HS-27A (cell line): ENCODE measurements around the gene RAB1B.

Source experiments
- DNase-seq: peaks from one replicate; pipeline ENCODE4 v3.0.0-alpha.2; 2012; ENCODE audit warnings: low read depth, missing footprints

Gene RAB1B

DNA sequence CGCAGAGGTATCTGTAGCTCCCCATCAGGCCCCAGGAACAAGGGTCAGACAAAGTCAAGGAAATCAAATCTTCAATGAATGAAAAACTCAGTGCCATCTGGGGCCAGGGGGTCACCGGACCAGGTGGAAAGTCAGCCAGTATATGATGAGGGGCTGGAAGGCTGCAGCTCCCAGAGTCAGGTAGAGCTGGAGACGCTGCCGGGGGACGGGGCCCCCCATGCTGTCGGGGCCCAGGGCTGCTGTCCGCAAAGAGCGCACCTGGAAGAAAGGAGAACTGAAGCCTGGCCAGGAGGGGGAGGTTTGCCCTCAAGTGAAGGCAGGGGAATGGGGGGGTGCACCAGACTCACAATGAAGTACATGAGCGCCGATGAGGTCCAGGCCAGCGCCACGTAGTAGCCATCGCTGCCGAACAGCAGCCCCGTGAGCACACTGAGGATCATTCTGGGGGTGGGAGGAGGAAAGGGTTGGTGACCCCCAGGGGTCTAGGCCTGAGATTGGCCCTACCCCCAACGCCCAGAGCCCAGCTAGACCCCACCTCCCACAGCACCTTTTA, 16.2 kb downstream of the RAB1B start:
- no peak for DNase-seq

DNA sequence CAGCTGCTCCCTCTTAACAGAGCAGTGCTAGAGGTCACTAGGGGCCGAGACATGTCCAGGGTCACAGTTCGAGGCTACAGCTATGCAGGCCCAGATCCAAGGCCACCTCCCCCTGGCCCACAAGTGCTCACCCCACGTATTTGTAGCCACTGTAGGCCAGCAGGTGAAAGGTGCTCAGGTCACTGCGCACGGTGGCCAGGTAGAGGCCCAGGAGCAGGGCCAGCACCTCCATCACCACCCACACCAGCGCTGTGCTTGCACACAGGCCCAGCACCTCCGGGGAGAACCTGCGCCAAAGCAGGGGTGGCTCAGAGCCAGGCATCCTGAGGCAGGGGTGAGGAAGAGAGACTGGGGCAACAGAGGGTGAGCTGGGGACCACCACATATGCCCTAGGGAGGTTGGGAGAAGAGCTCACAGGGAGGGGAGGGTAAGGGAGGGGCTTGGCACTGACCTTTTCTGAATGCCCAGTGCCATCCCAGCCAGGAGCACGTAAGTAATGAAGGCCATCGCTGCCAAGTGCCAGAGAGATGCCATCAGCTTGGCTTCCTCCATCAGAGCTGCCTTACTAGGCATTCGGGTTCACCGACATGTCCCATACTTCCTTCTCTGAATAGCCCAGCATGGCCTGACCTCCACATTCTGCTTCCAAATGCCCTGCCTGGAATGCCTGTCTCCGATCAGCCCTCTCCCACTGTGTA, 17.0 kb downstream of the RAB1B start:
- DNase-seq: no peak

DNA sequence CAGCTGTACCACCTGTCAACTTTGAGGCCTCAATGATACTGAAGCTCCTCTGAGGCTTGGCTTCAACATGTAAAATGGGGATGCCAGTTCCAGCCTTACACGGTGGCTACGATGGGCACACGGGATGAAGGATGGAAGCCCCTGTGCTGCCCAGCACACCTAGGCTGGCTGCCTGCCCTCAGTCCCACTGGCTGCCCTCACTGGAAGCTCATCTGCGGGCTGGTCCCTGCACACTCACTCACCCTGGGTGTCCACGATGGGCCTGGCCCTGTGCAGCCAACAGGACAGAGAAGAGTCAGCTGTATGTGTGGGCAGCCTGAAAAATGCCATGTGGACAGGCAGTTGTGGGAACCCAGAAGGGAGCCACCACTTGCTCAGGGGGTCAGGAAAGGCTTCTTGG, 18.3 kb downstream of the RAB1B start:
- DNase-seq: no peak

DNA sequence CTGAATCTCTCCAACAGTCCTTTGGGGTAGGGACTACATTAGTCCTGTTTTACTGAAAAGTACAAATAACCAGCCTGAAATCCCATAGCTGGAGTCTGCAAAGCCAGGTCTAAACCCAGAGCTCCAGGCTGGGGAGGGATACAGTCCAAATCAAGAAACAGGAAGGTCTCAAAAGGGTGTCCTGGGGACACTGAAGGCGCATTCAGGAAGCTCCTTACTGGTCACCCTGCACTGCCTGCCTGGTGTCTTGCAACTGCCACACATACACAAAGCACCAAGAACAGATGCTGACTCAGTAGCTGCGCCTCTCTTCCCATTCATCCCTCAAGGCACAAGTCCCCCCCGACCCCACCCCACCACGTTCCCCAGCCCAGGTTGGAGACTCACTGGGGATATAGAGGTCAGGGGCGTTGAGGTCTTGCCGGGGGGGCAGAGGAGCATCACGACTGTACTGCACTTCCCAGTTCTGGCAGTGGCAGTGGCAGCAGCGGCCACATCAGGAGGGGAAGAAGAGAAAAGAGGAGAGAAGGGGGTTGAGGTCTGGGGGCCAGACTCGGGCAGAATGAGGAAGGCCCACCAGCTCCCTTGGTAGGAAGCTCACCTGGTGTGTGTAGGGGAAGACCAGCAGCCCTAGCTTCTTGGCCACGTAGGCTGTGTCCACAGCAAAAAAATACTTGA, 18.9 kb downstream of the RAB1B start:
- no peak for DNase-seq

DNA sequence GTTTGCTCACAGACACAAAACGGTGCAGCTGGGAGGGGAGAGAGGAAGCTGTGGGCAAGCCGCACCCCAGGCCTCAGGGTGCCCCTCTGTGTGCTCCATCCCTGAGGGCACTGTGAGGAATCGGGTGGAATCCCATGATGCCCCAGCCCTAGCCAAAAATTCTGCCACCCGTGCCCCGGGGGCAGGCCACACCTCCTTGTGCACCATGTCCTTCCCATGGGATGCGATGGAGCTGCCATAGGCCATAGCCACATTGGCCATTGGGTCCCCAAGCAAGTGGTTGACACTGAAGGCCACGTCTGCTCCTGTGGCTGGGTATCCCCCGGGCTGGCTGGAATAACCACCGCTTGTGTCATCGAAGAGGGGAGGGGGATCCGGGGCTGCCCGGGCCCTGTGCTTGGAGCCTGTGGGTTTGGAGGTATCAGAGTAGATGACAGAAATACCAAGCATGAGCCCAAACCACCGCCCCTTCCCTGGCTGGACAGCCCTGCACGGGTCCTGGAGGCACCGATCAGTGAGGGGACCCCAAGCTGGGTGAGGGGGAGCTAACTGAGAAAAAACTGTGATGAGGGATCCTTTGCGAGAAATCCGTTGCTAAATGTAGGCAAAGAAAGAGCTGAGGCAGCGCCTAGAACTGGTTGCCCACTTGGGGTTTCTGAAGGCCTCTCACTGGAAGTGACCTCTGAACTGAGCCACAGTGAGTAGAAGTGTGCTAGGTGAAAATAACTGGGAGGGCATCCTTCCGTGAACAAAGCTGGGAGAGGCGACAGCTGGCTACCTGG, 19.6 kb downstream of the RAB1B start:
- DNase-seq: no peak

DNA sequence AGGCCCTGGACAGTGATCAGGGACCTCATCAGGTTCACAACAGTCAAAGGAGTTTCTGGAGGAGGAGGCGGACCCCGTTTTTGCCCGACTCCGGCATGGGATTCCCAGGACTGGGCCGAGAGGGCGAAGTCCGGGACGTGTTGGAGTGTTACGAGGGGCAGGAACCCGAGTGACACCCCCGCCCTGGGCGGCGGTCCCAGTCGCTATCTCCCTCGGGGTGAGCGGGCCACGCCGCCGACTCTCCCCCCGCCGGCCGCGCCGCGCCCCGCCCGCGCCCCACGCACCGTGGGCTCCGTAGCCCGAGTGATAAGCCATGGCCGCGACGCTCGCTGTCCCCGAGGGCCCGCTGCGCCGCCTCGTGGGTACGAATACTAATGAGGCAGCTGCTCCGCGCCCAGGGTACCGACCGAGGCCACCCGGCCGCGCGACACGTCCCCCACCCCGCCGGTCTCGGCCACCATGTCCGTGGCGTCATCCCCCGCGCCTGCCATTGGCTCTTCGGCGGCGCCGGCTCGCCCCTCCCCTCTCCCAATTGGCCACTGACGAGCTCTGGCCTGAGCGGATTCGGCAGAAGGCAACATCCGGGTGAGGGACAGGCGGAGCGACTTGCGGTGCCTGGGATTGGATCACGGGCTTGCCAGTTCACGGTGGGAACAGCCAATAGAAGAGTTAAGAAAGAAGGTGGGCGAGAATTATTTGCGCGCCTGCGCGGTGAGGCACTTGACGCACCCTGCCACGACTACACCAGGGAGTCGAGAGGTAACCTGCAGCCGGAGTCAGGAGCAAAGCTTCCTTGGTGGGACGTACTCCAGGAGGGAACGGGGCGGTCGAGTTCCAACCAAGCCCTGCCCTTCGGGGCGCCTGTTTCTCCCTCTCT, 20.5 kb downstream of the RAB1B start, which contains the start of gene YIF1A:
YIF1A (minus strand) TSS at position 473 of the 877 bp plus-strand sequence; CDS start at position 315, 158 bp downstream.
- DNase-seq: peak; percentile 99

DNA sequence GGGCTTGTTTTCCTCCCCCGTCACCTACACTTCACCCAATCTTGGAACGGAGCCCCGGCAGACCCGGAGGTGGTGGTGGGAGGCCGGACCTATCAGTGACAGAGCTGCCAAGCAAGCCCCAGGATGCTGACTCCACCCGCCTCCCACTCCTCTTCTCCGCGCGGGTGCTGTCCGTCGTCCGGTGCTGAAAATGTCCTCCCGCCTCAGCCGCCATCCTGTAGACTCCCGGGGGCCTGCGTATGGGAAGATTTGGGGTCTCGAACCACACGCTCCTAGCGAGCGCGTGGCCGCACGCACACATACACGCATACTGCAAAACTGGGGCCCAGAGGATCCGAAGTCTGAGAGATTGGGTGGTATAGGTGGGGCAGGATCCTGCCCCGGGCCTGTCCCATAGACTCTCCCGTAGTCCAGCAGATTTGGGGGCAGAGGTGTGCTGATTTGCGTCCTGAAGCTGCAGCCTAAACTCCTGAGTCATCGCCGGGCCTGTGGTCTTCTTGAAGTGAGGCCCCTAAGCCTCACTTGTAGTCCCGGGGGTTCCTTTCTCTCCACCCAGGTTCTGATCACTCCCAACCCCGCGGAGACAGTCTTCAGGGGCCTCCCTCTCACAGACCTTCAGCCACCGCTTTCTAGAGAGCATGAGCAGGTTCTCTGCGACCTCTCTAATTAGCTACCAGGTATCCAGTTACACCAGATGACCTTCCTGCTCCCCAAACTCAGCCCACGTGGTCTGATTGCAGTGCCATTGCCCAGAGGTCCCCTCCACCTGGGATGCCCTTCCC, 21.3 kb downstream of the RAB1B start:
- DNase-seq: no peak

DNA sequence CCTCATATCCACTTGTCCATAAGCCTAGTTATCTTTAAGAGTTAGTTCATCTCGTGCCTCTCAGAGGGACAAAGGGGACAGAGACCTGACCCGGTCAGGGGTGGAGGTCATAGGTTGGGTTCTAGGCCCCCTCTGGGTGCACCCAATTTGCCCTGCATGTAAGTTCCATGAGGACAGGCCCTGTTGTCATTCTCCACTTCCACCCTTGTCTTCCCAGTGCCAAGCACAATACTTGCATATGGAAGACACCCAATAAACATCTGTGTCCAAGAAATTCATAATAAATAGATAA, 21.8 kb downstream of the RAB1B start:
- no peak for DNase-seq

DNA sequence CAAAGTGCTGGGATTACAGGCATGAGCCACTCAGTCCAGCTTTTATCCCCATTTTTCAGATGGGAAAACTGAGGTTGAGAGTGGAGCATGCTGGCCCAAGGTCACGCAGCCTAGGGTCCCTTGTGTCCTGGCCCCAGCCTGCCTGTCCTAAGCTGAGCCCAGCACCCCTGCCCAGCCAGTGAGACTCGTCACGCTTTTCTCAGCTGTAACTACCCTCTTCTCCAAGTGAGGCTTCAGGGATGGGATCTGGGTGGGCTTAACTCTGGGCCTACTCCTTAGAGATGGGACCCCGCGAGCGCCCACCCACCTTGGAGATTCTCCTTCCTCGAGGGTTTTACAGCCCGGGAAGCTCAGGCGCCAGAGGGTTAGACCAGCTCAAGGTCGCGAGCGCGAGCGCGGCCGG, 22.9 kb downstream of the RAB1B start:
- no peak for DNase-seq

DNA sequence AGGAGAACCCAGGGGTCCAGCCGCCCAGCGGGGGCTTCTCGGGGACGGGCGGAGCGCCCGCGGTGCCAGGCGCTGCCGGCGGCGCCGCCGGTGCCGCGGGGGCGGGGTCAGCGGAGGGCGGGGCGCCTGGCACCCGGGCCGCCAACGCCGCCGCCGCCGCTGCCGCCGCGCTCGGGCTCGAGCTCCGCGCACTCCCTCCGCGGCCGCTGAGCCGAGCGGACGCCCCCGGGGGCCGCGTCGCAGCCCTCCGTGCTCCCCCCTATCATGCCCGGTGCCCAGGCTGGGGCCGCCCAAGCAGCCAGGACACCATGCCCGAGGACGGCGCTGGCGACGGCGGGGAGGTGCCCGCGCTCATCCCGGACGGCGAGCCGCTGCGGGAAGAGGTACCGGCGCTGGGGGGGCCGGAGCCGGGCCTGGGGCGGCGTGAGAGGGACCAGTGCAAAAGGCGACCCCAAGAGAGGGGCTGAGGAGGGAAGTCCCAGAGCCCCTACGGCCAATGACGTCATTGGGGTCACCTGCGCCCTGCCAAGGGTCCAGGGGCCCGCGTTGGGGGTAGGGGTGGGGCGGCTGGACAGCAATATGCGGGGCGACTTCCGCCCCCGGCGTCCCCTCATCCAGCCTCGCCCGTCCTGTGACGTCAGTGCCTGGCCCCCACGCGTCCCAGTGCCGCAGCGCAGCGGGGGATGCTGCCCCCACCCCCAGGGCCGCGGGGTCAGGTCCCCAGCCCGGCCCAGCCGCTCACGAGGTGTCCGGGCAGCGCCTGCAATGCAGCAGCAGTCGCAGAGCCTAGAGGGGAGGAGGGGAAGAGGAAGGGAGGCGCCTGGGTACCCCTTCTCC, 23.5 kb downstream of the RAB1B start, which contains the start of gene TMEM151A:
TMEM151A (plus strand) TSS at position 189 of the 837 bp plus-strand sequence; CDS start at position 309, 120 bp downstream.
- no peak for DNase-seq

DNA sequence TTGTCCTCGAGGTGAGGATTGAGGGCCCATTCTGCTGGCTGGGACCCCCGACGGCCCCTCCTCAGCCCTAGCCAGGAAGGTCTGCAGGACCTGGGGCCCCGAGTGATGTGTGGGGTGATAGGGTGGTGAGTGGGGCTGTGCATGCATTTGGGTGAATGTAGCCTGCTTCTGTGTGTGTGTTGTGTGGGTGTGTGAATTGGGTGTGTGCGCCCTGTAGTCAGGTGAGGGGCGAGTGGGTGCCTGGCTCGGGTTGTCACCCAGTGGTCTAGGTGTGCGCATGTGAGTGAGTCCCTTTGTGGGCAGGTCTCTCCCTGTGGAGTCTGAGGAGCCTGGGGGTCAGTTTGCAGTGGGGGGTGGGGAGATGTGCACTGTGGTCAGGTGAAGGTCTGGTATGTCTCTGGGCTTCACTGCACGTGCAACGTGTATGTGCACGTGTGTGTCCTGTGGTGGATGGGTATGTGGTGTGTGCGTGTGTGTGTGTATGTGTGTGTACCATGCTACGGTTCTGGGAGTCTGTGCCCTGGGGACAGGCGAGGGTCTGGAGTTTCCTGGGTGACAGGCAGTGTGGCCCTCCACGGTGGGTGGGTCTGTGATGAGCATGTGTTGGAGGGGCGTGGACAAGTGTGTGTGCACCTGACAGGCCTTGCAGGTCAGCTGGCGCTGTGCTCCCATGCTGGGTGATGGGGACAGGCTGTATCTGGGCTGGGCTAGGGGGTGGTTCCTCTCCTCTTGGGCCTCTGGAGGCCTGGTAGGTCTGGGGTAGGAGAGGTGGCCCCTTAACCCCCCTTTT, 24.3 kb downstream of the RAB1B start:
- no peak for DNase-seq

DNA sequence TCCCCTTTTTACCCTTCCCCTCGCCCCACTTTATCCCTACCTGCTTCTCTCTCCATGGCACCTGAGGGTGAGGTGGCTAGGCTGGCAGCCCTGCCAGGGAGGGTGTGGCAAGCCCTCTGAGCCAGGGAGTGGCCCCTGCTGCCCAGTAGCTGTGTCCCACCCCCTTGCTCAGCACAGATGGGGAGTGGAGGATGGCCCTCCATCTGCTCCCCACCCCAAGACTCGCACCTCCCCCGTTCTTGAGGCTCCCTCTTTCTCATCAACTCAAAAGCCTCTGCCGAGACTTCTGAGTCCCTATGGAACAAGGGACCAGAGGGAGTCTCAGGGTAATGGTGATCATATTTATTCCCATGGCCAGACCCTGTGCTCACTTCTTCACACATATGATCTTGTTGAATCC, 24.9 kb downstream of the RAB1B start:
- DNase-seq: no peak

DNA sequence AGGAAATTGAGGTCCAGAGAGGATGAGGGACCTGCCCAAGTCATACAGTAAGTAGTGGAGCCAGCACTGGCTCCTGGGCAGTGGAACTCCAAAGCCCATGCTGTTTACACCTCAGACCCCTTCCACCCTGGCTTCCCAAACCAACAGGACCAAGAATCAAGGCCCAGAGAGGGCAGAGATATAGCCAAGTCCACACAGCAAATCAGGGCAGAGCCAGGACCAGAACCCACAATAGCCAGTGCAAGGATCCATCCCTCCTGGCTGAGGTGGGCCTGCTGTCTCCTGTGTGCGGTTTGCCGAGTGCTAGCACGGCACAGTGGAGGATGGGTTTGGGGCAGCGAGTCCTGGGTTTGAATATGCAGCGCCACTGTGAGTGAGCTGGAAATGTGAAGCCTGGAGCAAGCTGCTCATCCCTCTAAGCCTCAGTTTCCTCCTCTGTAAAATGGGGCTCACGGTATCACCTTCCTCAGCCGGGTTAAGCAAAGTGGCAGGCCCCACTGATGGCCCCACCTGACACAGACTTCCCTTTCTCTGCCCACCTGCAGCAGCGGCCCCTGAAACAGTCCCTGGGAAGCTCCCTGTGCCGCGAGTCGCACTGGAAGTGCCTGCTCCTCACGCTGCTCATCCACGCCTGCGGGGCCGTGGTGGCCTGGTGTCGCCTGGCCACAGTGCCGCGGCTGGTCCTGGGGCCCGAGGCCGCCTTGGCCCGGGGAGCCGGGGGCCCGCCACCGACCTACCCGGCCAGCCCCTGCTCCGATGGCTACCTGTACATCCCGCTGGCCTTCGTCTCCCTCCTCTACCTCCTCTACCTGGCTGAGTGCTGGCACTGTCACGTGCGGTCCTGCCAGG, 25.6 kb downstream of the RAB1B start:
- DNase-seq: no peak

DNA sequence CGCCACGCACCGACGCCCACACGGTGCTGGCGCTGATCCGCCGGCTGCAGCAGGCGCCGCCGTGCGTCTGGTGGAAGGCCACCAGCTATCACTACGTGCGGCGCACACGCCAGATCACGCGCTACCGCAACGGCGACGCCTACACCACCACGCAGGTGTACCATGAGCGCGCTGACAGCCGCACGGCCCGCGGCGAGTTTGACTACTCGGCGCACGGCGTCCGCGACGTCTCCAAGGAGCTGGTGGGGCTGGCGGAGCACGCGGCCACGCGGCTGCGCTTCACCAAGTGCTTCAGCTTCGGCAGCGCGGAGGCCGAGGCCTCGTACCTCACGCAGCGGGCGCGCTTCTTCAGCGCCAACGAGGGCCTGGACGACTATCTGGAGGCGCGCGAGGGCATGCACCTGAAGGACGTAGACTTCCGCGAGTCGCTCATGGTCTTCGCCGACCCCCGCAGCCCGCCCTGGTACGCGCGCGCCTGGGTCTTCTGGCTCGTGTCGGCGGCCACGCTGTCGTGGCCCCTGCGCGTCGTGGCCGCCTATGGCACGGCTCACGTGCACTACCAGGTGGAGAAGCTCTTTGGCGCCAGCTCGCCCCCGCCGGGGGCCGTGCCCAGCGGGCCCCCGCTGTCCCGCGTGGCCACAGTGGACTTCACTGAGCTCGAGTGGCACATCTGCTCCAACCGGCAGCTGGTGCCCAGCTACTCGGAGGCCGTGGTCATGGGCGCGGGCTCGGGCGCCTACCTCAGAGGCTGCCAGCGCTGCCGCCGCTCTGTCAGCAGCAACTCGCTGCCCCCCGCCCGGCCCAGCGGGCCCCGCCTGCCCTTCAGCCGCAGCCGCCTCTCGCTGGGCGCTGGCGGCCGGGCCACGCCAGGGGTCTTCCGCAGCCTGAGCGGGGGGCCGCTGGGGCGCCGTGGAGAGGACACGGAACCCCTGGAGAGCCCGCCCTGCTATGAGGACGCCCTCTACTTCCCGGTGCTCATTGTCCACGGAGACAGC, 26.5 kb downstream of the RAB1B start:
- no peak for DNase-seq

DNA sequence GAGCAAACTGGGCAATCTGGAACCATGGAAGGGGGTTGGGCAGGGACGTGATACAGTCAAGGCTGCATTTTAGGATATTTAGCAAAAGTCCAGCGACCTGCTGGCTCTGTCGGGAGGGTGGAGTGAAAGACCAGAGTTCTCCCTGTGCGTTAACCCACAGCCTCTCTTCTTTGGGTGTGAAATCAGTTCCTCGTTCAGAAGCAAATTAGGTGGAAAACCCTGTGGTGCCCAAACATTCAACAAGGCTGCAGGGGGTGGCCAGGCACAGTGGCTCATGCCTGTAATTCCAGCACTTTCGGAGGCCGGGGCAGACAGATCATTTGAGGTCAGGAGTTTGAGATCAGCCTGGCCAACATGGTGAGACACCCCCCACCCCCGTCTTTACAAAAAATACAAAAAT, 29.2 kb downstream of the RAB1B start:
- DNase-seq: no peak

DNA sequence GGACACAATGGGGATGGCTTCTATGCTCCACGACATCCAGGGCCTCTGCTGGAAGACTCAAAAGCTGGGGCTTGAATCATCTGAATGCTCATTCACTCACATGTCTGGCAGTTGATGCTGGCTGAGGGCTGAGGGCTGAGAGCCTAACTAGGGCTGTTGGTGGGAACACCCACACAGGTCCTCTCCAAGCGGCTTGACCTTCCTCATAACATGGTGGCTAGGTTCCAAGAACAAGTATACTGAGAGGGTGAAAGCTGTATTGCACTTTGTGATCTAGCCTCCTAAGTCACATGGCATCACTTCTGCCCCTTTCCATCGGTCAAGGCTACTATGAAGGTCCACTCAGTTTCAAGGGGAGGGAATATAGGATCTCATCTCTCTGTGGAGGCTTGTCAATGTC, 30.7 kb downstream of the RAB1B start:
- no peak for DNase-seq

DNA sequence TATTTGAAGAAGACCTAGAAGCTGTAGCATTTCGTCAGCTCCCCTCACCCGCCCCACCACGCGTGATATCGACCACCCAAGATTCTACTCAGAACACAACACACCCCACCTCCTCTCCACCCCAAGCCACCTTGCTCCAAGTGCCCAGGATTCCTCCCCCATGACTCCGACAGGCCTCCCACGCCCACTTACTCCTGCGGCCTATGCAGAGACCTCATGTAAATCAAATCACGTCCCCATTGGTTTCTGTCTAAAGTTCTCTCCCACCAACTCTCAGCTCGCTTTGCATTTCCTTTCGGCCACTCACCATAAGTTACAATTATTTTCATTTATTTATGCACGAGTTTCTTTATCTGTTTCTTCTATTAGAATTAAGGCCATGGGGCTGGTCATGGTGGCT, 34.2 kb downstream of the RAB1B start:
- no peak for DNase-seq
